GM12874 (cell line): ENCODE measurements around the gene MSH5.

Experiments
- TF ChIP-seq, protein P1 (sequence below): IDR thresholded peaks from 2 replicates; pipeline ENCODE4 v1.5.1; 2011; ENCODE audit warnings: low read depth, mild to moderate bottlenecking, control low read depth, low read length, moderate library complexity; ENCODE audit not compliant: insufficient read depth

The MSH5 gene

DNA sequence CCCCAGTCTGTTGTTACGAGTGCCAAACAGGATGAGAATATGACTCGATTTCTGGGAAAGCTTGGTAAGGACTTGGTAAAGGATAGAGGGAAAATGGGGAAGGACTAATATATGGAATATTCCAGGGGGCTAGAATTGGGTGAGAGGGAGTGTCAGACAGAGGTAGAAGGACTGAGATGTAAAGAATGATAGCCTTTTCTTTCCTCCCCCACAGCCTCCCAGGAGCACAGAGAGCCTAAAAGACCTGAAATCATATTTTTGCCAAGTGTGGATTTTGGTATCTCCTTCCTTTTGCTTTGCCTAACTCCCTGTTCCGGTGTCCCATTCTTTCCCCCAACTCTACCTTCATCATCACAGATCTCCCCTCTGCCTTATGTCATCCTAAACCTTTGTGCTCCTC lies 3.1 kb downstream of the MSH5 start:
- TF ChIP-seq, protein P1, sequence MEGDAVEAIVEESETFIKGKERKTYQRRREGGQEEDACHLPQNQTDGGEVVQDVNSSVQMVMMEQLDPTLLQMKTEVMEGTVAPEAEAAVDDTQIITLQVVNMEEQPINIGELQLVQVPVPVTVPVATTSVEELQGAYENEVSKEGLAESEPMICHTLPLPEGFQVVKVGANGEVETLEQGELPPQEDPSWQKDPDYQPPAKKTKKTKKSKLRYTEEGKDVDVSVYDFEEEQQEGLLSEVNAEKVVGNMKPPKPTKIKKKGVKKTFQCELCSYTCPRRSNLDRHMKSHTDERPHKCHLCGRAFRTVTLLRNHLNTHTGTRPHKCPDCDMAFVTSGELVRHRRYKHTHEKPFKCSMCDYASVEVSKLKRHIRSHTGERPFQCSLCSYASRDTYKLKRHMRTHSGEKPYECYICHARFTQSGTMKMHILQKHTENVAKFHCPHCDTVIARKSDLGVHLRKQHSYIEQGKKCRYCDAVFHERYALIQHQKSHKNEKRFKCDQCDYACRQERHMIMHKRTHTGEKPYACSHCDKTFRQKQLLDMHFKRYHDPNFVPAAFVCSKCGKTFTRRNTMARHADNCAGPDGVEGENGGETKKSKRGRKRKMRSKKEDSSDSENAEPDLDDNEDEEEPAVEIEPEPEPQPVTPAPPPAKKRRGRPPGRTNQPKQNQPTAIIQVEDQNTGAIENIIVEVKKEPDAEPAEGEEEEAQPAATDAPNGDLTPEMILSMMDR, result no peak

DNA sequence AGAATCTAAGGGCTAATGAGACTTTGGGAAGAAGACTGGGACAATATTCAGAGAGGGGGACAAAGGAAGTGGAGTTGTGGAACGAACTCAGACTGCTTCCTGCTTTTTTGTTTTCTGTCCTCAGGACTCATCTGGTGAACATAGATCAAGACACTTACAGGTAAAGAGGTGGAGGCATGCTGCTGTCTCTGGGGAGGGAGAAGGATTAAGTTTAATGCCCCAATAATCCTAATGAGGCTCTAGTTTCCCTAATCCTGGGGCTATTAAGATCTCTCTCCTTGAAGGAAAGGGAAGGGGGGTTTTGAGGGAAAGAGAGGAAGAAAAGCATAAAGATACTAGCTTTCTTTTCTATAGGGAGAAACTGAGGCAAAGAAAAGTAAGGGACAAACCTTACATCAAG lies 4.6 kb downstream of the MSH5 start:
- TF ChIP-seq, protein P1, result no peak

DNA sequence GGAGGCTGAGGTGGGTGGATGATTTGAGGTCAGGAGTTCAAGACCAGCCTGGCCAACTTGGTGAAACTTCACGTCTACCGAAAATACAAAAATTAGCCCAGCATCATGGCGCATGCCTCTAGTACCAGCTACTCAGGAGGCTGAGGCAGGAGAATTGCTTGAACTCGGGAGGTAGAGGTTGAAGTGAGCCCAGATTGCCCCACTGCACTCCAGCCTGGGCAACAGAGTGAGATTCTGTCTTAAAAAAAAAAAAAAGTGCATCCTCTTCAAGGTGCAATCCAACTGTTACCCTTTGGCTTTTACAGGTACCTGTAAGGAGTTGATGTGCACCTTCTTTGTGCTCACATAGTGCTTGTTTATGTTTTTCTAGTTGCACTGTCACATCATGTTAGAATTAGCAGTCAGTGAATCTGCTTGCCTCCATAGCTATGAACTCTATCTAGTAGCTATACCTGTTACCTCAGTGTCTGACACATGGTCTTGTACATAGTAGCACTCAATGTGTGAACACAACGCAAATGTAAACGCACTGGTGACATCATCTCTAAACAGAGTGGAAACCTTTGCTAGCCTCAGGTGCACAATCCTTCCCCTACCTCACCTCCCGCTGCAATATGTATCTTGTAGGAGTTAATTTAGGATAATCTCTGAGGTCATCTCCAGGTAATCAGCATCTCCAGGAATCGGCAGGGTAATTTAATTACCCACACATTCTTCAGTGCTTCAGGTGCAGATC lies 9.7 kb downstream of the MSH5 start:
- TF ChIP-seq, protein P1, result no peak

DNA sequence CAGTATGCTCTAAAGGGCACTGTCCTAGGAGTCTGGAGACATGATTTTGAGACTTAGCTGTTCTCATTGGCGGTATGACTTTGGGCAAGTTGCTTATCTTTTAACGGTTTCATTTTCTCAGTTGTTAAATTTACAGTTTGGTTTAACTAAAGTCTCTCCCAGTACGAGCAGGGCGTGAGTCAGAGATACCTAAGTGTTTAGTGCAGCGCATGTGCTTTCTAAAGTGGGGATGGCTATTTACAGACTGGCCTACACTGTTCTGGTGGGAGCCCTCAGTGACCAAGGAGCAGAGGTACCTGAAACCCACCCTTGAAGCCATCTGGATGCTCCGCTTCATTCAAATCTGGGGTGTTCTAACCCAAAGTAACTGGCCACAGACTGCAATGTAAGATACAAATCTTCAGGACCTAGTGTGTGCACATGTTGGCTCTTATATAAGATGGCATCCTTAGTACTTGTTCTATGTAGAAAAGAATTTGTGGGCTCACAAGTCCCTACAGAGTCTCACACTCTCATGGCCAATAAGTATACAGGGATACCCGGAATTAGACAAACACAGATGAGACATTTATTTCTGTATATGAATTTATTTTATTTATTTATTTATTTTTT lies 10.7 kb downstream of the MSH5 start:
- TF ChIP-seq, protein P1, result no peak

DNA sequence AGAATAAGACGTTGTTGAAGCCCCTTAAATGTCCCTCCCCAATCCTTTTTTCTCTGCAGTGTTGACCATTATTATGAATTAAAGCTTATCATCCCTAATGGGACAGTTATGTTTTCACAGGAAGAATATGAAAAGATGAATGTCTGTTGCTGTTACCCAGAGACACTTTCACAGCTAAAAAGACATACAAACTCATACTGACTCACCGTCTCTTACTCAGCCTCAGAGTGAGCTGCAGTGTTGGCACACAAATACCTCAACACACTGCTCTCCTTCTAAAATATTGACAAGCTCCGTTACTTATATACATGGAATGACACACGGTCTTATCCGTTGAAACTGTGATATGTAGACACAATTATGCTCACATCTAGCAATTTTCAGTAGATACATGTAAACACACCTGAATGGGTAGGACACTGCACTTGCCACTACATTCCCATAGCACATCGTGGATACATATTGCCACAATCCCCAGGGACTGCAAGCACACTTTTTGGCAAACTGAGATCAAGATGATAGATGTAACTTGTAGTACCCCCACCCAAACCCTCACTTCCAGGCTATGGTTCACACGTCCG lies 13.0 kb downstream of the MSH5 start:
- TF ChIP-seq, protein P1, result no peak

DNA sequence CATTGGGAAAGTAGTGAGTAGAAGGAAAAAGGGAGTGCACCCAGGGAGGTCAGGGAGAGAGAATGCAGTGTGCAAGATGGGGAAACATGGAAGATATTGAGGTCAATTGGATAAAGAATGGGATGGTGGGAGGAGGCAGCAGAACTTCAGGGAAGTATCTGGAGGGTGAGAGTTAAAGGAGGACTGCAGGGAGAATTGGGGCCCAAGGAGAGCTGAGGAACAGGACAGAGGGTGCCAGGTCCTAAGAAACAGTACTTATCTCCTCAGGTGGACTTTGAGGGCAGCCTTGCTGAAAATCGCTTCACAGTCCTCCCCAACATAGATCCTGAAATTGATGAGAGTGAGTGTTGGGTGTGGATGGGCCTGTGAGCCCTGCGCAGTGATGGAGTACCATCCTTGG lies 18.5 kb downstream of the MSH5 start:
- TF ChIP-seq, protein P1, result no peak

DNA sequence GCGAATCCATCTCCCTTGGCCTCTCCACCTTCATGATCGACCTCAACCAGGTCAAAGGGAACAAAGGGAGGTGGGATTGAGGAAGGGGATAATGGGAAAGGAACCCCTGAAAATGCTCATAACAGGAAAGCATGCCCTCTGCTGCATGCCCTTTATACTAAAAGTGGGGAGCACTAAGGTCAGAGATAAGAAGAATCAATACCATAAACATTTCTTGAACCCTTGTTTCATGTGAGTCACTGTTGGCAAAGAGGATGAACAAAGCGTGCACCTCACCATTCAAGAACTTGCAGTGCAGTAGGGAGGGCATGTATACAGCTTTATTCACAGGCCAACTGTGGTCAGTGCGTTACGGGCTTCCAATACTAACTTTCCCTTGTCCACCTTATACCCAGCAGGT lies 21.0 kb downstream of the MSH5 start:
- TF ChIP-seq, protein P1, result no peak
